Left forelimb (tissue), 1 donor: Measurements from ENCODE around the gene TPH2.

ENCODE experiments used
- DNase-seq: peaks from one replicate; pipeline ENCODE4 v3.0.0-alpha.2; 2018; ENCODE audit warnings: low spot score

Gene TPH2

DNA sequence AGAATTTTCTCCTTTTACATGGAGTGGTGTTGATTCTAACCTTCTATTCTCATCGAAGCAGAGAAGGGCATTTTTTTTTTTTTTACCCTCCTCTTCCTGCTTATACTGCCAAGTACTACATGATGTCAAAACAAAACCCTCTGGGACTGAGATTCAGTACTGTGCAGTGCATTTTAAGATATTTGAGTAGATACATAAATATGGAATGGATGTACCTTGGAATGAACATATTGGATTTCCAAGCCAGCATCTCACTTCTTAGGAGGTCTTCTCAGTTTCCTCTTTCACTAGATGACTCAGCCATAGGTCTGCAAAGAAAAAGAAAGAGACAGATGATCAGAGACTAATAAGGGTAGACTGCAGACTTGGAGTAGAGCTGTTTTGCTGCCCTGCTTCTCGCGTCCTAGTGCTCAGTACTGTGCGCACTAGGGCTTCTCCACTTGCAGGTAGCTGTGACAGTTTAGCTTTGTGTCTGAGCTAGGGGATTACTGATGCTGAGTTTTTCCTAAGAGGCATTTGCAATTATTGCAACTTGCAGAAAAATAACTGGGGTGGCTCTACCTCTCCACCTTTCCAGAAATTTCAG is 20.4 kb downstream of the TPH2 start:
- DNase-seq = no peak

DNA sequence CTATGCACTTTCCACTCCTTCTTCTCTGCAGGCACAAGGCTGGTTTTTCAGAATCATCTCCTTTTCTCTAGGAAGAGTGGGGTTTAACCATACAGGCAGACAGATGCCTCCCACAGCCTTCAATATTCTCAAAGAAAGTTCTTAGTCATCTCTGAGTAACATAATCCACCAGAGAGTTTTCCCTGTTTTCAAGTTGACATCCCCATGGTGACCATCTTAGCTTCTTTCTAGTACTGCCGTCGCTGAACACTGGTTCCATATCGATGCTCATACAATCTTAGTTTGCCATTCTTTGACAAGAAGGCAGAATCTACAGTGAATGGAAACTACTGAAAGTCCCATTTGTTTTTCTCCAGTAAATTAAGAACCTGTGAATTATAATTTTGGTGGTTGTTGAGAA is 28.6 kb downstream of the TPH2 start:
- no peak for DNase-seq

DNA sequence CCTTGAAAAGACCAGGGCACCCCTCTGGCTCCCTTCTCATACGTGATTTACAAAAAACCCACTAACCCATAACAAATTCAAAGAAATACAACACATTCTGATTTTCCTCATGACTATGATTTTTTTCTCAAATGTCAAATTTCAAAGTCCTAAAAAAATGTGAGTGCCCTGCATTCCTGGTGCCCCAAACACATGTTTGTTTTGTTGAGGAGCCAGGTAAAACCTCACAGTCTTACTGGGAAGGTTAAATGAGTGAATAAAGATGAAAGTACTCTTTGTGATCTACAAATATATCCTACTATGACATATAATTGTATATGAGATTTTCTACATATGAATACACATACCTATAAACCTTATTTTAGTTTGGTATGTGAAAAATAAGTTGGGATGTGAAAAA is 30.7 kb downstream of the TPH2 start:
- DNase-seq = no peak

DNA sequence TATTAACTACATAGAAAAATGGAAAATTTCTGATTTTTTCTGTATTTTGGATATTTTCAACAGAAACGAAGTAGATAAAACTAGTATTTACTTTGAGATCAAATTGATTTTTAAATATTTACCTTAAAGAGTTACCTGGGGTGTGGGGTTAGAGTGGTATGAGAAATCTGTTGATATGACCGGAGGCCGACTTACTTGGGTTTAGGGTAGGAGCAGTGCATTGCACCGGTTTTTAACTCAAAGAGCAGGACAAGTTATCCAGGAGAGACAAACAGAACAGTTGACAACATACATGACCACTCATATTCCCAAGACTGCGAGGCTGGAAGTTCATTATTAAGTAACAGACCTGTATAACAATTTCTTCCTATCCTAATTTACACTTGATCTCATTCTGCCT is 31.4 kb downstream of the TPH2 start:
- DNase-seq = no peak

DNA sequence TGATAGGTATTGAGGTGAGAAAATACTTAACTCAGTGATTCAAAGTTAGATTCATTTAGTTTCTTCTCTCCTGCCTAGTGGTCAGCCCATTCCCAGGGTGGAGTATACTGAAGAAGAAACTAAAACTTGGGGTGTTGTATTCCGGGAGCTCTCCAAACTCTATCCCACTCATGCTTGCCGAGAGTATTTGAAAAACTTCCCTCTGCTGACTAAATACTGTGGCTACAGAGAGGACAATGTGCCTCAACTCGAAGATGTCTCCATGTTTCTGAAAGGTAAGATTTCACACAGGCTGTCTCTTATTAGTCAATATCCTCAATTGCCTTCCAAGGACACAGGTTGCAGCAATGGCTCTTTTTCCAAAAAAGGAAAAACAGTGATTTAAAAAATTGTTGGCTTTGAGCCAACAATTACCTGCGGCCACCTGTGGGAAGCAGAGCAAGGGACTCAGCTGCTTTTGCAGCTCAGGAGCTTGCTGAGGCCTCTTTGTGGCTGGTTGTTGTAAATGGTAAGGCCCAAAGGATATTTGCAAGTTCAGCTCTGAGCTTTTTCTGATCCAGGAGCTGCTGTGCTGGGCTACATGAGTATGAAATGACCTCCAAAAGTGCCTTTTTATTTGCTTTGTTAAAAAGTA is 33.9 kb downstream of the TPH2 start:
- DNase-seq = no peak

DNA sequence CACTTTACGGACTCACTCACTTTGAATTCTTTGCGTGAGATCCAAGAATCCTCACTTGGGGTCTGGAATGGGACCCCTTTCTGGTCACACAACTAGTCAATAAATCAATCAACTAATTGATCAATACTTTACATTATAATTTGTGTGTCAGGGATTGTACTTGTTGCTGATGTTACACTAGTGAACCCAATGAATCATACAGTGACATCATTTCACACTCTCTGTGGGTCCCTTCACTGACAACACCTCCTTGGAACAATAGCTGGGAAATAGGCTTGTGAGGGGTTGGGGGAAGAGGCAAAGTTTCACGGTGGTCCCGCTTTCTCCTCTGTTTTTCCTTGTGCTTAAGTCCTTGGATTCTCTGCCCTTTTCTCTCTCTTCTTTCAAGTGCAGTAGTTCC is 35.0 kb downstream of the TPH2 start:
- no peak for DNase-seq

DNA sequence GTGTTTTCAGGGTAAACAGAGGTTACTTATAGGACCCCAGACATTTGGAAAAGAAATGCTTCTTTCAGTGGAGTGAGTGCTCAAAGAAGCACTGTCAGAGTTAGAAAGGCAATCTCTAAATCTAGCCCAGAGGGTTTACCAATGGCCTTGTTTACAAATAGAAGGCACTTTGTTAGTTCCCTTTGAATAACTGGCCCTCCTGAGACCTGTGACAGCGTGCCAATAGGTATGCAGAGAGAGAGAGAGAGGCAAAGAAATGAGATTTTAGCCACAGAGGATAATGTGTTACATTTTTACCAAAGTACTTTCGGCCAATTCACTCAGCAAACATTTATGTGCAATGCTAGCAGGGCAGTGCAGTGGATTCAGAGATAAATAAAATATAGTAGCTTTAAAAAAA is 41.9 kb downstream of the TPH2 start:
- DNase-seq = no peak

DNA sequence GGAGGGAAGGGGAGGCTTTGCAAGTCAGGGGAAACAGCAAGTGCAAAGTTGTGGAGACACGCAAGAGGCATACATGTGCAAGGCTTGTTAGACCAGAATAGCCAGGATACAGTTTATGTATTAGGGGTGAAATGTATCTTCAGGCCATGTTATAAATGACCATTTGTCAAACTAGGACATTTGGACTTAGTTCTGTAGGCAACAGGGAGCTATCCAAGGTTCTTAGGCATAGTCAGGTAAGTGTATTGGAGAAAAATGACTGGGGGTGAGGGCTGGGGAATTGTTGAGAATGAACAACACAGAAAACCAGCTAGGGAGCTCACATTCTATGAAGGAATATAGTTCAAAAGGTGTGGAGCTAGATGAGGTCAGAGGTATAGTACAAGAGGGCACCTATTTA is 42.5 kb downstream of the TPH2 start:
- DNase-seq = no peak

DNA sequence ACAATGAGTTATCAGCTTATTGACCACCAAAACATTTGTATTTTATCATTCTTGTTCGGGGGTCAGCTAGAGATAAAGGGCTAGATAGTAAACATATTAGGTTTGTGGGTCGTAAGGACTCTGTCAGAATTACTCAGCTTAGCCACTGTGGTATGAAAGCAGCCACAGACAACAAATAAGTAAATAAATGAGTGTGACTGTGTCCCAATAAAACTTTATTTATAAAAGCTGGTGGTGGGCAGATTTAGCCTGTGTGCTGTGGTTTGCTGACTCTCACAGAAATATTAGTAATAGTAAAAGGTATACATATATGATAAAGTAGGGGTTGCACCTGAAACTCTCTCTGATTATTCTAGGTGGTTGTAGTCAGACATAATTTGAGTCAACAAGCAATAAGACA is 56.1 kb downstream of the TPH2 start:
- no peak for DNase-seq

DNA sequence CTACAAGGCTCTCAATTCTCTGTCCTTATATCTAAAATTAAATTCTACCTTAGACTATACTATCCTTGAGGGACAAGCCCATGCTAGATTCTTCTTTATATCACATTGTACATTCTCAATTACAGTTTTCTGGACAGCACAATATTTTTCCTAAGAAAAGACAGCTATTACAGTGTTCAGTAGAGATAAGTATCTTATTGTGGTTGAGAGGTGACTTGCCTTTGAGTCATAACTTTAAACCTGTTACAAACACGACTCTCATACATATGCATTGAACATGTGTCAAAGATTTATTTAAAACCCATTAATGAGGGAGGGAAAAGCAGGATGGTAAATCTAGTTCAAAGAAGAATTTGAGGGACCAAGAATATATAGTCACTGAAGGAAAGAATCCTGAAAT is 61.1 kb downstream of the TPH2 start:
- no peak for DNase-seq

DNA sequence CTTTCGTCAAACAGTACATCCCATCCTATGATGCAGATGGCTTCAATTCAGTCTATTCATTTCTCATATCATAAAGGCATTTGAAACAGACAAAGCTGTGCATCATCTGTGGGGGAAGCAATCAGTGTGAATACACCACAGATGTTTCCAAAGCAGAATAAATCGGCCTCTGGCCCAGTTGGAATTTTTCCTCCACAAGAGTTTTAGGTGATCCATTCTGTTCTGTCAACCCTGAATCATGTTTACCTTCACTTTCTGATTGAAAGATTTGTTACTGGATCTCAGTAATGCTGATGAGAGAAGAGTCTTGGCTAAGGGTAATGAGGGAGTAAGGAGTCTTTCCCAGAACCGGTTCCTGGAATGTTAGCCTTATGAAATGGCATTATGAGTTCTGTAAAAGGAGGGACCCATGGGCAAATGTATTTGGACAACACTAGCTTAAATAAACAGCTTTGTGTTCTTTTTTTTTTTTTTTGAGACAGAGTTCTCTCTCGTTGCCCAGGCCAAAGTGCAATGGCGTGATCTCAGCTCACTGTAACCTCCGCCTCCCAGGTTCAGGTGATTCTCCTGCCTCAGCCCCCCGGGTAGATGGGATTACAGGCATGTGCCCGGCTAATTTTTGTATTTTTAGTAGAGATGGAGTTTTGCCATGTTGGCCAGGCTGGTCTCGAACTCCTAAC is 62.5 kb downstream of the TPH2 start:
- DNase-seq = no peak

DNA sequence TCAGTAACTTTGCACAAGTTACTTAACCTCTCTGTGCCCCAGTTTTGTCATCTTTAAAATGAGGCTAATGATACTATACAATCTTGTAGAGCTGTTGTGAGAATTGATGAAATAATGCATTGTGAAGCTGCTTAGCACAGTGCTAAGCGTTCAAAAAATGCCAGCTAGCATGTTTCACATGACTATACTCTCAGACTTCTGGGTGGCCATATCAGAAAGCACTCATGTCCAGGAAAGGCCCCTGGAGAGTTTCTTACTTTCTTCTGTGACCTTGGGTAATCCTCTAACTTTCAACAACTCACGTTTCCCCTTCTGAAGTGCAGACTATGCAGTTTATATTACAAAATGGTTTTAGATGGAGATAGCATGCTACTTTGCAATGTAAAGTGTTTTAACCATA is 68.1 kb downstream of the TPH2 start:
- DNase-seq = no peak

DNA sequence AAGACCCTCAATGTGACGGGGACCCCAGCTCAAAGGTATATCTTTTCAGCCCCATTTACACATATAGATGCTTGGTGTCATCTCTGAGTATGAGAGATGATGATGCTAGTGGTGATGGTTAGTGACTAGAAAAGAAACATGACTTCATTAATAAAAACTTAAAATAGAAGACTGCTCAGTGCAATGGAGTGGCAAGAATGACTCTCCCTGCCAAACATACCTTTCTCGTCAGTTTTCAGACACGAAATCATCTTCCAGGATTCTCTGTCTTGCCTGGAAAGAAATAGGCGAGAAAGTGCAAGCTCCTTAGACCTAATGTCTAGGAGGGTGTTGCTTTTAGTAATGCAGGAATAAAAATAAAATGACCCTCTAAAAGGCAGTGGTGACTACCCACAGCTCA is 71.7 kb downstream of the TPH2 start:
- no peak for DNase-seq

DNA sequence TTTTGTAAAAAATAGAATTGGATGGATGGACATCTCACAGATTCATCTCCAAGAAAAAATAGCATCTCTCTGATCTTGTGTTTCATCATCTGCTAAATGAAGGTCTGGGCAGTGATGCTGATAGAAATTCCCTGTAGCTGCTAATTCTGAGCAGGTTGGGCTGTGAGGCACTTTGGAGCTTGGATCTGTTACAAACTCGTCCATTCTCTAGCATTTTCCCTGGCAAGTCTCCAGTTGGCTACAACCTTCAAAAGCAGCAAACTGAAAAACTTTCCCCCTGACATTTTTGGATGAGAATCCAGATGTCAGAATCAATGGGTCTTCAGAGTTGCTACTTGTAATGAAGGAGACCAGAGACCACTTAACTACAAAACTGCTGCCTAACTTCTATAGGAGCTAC is 72.7 kb downstream of the TPH2 start:
- DNase-seq = no peak

DNA sequence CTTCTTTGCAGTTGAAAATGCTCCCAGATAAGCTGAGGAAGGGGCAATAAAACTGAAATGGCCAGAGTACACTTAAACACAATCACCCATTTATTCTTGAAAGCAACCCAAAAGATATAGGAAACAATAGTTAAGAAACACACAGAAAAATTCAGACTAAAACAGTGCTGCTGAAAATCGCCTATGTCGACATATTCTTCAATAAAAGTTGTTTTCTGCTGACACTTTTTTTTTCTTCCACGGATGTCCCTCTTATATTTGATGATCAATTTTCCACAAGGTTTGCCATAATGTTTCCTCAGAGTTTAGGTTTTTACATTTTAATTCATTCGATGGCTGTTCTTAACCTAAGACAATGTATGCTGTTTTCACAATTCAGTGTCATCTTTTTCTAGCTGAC is 74.2 kb downstream of the TPH2 start:
- no peak for DNase-seq

DNA sequence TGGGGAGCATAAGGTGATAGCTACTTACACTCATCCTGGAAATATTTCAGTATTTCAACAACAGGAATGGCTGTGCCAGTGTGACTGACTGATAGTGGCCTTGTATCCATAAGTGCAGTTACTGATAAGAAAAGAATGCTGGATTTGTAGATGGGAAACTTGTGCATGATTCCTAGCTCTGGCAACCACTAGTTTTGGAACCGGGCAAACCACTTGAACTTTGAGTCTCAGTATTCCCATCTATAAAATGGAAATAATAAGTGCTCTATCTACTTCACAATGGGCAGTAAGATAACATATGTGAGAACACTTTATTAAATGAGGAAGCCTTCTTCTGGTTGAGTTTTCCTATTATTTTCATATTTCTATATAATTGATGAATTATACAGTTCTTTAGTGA is 77.2 kb downstream of the TPH2 start:
- DNase-seq = no peak

DNA sequence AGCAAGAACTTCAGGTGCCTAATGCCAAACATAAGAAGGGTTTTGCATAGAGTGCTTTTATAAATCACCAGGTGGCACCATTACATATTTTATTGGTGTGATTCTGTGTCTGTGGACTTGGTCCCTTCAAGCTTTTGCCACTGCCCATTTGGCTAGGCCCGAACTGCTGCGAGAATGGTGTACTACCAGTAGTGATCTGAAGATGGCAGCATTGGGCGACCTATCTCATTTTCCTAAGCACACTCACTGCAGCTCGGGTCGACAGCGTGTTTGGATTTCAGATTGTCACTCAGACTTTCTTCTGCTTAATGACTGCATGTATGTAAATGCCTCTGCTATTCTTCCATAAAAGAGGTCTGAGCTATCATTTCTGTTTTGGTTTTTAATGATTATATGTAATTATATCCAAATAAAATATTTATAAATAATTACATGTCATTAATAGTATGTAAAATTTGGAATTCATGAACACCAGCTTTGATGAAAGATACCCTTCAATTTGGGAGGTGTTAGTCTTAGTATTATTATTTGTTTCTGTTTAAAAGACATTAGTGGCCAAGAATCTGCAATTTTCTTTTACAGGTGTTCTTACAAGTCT is 78.5 kb downstream of the TPH2 start:
- peak; percentile 76 for DNase-seq

DNA sequence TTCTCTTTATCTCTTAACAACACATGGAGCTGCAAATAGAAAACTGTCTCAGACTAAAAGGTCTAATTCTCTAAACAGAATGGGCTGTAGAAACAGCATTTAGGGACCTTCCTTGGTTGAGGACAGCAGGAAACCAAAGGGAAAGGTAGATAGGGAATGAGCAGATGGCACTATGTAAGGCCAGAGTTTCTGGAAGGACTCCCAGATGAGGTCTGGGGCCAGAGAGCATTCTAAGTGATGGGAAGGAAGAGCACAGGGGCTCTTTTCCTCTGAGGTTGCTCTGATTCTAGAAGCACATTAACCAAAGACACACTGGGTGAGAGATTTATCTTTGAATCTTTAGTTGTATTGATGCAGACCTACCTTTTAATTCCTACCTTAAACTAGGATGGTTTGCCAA is 79.4 kb downstream of the TPH2 start:
- DNase-seq = no peak

DNA sequence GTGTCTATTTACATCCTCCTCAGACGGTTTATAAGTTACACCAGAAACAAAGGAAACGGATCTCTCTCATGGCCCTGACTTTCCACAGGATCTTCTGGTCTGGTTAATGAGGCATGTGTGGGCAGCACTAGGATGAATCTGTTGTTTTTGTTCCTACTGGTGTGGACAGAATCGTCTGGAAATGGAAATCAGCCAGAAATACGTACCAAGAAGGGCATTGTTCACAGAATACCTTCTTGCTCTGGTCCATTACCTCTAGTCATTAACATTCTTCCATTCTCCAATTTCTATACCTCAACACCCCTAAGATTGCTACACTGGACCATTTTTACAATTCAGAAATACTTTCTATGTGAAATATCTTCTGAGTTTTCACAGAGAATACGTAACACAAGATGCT is 86.0 kb downstream of the TPH2 start:
- no peak for DNase-seq

DNA sequence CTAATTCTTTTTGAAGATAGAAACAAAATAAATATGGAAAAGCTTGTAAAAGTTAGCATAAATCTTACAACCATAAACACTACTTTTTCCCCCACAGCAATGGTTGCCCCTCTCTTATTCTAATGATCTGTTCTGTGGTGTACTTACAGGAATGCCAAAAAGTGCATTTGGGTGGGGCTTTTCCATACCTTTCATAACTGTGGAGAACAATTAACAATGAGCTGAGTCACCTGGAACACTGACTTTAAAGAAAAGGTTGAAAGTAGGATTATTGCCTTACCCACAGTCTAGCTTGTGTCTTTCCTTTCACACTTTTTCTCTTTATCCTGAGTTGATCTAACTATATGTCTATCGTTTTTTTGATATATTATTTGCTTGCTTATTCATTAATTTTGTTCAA is 86.9 kb downstream of the TPH2 start:
- no peak for DNase-seq

DNA sequence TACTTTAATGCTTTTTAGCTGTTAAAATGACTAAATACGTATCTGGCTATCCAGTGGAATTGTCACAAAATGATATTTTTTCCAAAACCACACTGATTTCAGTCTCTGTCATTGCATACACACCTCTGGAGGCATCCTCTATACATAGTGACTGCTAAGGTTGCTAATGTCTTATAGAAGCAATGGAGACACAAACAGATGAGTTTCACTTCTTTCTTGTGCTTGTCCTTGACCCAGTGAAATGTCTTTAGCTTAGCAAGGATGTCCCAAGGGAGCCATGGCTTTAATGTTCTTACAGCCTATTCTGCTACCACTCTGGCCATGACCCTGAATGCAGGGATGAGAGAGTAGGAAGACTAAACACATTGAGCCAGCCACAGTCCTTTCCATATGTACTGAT is 90.3 kb downstream of the TPH2 start:
- DNase-seq = no peak

DNA sequence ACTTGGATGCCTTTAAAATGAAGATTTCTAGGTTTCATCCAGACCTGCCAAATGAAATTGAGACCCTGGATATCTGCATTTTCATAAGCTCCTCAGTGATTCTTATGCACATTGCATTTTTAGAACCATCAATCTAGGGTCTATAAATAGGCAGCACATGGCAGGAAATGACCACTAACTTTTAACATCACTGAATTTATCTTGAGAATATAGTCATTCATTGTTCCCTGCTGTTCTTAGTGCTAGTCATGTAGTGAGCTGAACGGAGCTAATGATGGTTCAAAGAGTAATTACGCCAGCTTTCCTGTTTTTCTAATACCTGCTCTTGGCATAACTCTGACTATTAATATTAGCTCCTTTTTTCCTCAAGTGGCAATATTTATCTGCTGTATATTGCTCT is 91.6 kb downstream of the TPH2 start:
- DNase-seq = no peak

DNA sequence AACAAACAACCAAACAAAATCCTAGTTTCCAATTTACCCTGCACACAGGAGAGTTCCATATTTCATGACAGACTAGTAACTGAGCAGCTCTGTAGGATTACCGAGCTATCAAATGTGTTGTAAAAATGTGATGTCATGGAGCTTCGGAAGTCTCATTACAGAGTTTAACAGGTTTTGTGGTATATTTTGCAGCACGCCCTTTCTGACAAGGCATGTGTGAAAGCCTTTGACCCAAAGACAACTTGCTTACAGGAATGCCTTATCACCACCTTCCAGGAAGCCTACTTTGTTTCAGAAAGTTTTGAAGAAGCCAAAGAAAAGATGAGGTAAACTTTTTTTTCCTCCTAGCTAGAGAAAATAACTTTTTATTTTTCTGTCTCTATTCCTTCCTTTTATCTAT is 92.4 kb downstream of the TPH2 start:
- DNase-seq = no peak

DNA sequence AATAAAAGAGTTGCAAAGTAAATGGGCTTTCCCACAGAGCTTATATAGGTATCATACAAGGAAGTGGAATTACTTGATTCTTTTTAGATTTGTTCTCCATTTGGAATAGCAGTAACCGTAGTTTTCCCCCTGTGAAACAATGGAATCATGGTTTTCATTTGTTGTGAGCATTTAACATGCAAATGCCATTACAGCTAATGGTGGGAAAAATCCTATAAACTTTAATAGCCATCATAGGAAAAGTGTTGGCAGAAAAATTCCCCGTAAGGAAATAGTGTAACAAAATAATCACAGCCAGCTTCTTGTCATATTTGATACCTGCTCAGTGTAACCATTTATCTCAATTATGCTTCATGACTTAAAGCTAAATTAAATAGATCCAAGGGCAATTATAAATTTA is 95.3 kb downstream of the TPH2 start:
- DNase-seq = no peak
